Mucosa of rectum (tissue), 2 donors: ENCODE results near the gene BARHL1.

Experiments used
- H3K27ac ChIP-seq, 2 donors: one replicate each; pipeline ENCODE4 v1.7.0; 2013; ENCODE audit warnings: inconsistent platforms in 2 of 2, low read depth in 2 of 2, low read length in 2 of 2
- H3K27me3 ChIP-seq, 2 donors: one replicate each; pipeline ENCODE4 v1.7.0; 2013; ENCODE audit warnings: low read length in 2 of 2; ENCODE audit not compliant: control insufficient read depth in 2 of 2, insufficient read depth in 2 of 2
- H3K36me3 ChIP-seq, 2 donors: one replicate each; pipeline ENCODE4 v1.7.0; 2013; ENCODE audit warnings: low read length in 2 of 2; ENCODE audit not compliant: control insufficient read depth in 2 of 2, insufficient read depth in 2 of 2
- H3K4me1 ChIP-seq, 2 donors: one replicate each; pipeline ENCODE4 v1.7.0; 2013; ENCODE audit warnings: low read length in 2 of 2, mild to moderate bottlenecking in 1 of 2; ENCODE audit not compliant: control insufficient read depth in 2 of 2, insufficient read depth in 2 of 2
- H3K4me3 ChIP-seq, 2 donors: one replicate each; pipeline ENCODE4 v1.7.0; 2013; ENCODE audit warnings: low read length in 2 of 2
- H3K9ac ChIP-seq, 2 donors: one replicate each; pipeline ENCODE4 v1.7.0; 2013; ENCODE audit warnings: low read length in 2 of 2, low read depth in 1 of 2, mild to moderate bottlenecking in 1 of 2
- H3K9me3 ChIP-seq, 2 donors: one replicate each; pipeline ENCODE4 v1.7.0; 2013; ENCODE audit warnings: low read length in 2 of 2; ENCODE audit not compliant: control insufficient read depth in 2 of 2
- donor health status: healthy.
- donor health status: Normal muscosa, but diverticular disease.

The BARHL1 gene

GRCh38 chr9:132609184-132609583, 26.8 kb downstream of the BARHL1 start:
- H3K4me1 ChIP-seq, result no peaks in the 10 kb centered on the region
- no peak overlapping the region for H3K4me3 ChIP-seq
- H3K27me3 ChIP-seq, result no peaks in the 10 kb centered on the region
- H3K9me3 ChIP-seq, result no peaks in the 10 kb centered on the region
- H3K36me3 ChIP-seq, result peaks cover 42 to 62% of the 10 kb centered on the region in 2 donors
- no peak overlapping the region for H3K9ac ChIP-seq
- H3K27ac ChIP-seq, result no peak overlapping the region

- Histone ChIP-seq H3K27ac (no peak overlapping the region), H3K36me3 (peaks cover 46 to 63% of the 10 kb centered on the region in 2 donors), H3K4me1 (no peaks in the 10 kb centered on the region), H3K9ac (no peak overlapping the region), H3K4me3 (no peak overlapping the region), H3K9me3 (no peaks in the 10 kb centered on the region), H3K27me3 (no peaks in the 10 kb centered on the region)
Observed at GRCh38 chr9:132609829-132610228, 27.4 kb downstream of the BARHL1 start.

GRCh38 chr9:132610661-132611060, 28.3 kb downstream of the BARHL1 start:
- Histone ChIP-seq H3K4me1 (no peaks in the 10 kb centered on the region), H3K4me3 (no peak overlapping the region), H3K27me3 (no peaks in the 10 kb centered on the region), H3K9me3 (no peaks in the 10 kb centered on the region), H3K27ac (no peak overlapping the region), H3K9ac (no peak overlapping the region), H3K36me3 (peaks cover 47 to 64% of the 10 kb centered on the region in 2 donors)

GRCh38 chr9:132614324-132614723, 31.9 kb downstream of the BARHL1 start:
- no peaks in the 10 kb centered on the region for H3K9me3 ChIP-seq
- peaks cover 46 to 62% of the 10 kb centered on the region in 2 donors for H3K36me3 ChIP-seq
- no peak overlapping the region for H3K4me3 ChIP-seq

GRCh38 chr9:132615774-132616173, 33.4 kb downstream of the BARHL1 start:
- H3K27ac ChIP-seq, result no peak overlapping the region
- no peaks in the 10 kb centered on the region for H3K4me1 ChIP-seq
- H3K4me3 ChIP-seq, result no peak overlapping the region
- peaks cover 41 to 57% of the 10 kb centered on the region in 2 donors for H3K36me3 ChIP-seq
- H3K9ac ChIP-seq, result no peak overlapping the region
- H3K9me3 ChIP-seq, result no peaks in the 10 kb centered on the region
- no peaks in the 10 kb centered on the region for H3K27me3 ChIP-seq

More at GRCh38 chr9:132614324-132614723, 31.9 kb downstream of the BARHL1 start:
- no peak overlapping the region for H3K9ac ChIP-seq
- H3K27me3 ChIP-seq, result no peaks in the 10 kb centered on the region
- no peak overlapping the region for H3K27ac ChIP-seq
- H3K4me1 ChIP-seq, result no peaks in the 10 kb centered on the region

GRCh38 chr9:132616725-132617124, 34.3 kb downstream of the BARHL1 start:
- Histone ChIP-seq H3K27ac (no peak overlapping the region), H3K4me1 (no peaks in the 10 kb centered on the region), H3K4me3 (no peak overlapping the region), H3K36me3 (peaks cover 36 to 50% of the 10 kb centered on the region in 2 donors), H3K9ac (no peak overlapping the region), H3K27me3 (no peaks in the 10 kb centered on the region), H3K9me3 (no peaks in the 10 kb centered on the region)

- H3K36me3 ChIP-seq, result peaks cover 25 to 26% of the 10 kb centered on the region in 2 donors
- no peaks in the 10 kb centered on the region for H3K27me3 ChIP-seq
- H3K4me1 ChIP-seq, result peaks cover 0 to 7% of the 10 kb centered on the region in 2 donors
- H3K27ac ChIP-seq, result no peak overlapping the region
- no peaks in the 10 kb centered on the region for H3K9me3 ChIP-seq
- no peak overlapping the region for H3K4me3 ChIP-seq
- no peak overlapping the region for H3K9ac ChIP-seq
Observed at GRCh38 chr9:132622159-132622558, 39.8 kb downstream of the BARHL1 start.

GRCh38 chr9:132626285-132626684, 43.9 kb downstream of the BARHL1 start:
- Histone ChIP-seq H3K27me3 (no peaks in the 10 kb centered on the region), H3K36me3 (peaks cover 25 to 48% of the 10 kb centered on the region in 2 donors), H3K4me3 (no peak overlapping the region), H3K4me1 (peaks cover 0 to 13% of the 10 kb centered on the region in 2 donors), H3K9me3 (no peaks in the 10 kb centered on the region), H3K9ac (no peak overlapping the region), H3K27ac (no peak overlapping the region)

- Histone ChIP-seq H3K27me3 (no peaks in the 10 kb centered on the region), H3K9me3 (no peaks in the 10 kb centered on the region), H3K4me1 (peaks cover 0 to 13% of the 10 kb centered on the region in 2 donors), H3K4me3 (no peak overlapping the region), H3K36me3 (peaks cover 21 to 53% of the 10 kb centered on the region in 2 donors), H3K27ac (no peak overlapping the region), H3K9ac (no peak overlapping the region)
Observed at GRCh38 chr9:132627106-132627505, 44.7 kb downstream of the BARHL1 start.

GRCh38 chr9:132627594-132627993, 45.2 kb downstream of the BARHL1 start:
- H3K4me1 ChIP-seq, result peaks cover 0 to 16% of the 10 kb centered on the region in 2 donors
- no peaks in the 10 kb centered on the region for H3K27me3 ChIP-seq
- no peak overlapping the region for H3K4me3 ChIP-seq
- H3K36me3 ChIP-seq, result peaks cover 21 to 49% of the 10 kb centered on the region in 2 donors
- no peak overlapping the region for H3K9ac ChIP-seq
- H3K9me3 ChIP-seq, result no peaks in the 10 kb centered on the region
- H3K27ac ChIP-seq, result no peak overlapping the region

GRCh38 chr9:132628746-132629145, 46.3 kb downstream of the BARHL1 start:
- H3K4me3 ChIP-seq, result no peak overlapping the region
- H3K9ac ChIP-seq, result no peak overlapping the region
- peaks cover 21 to 49% of the 10 kb centered on the region in 2 donors for H3K36me3 ChIP-seq
- H3K27ac ChIP-seq, result no peak overlapping the region
- peaks cover 0 to 21% of the 10 kb centered on the region in 2 donors for H3K4me1 ChIP-seq
- no peaks in the 10 kb centered on the region for H3K27me3 ChIP-seq
- H3K9me3 ChIP-seq, result no peaks in the 10 kb centered on the region
